ENCODE data around the gene ATP6V1E1. TPM values are rescaled to one million over a fixed set of nuclear protein-coding genes. Genes with fewer than 3 reads are reported as not detected.
"Not testable (repeated sequence)": the region's sequence is repeated elsewhere in the genome, so short reads cannot be mapped to it uniquely, and the experiment has no call there.

The ATP6V1E1 gene
- total RNA-seq, 2 experiments from 2014 or later: 74.5 to 75.5 TPM

- CTCF ChIA-PET: no interaction called here
- peak; percentile 10 for DNase-seq
- no peaks in the 10 kb centered on the region for H3K36me3 Mint-ChIP-seq (ENCODE audit: low read depth)
- H3K9me3 Mint-ChIP-seq: no peaks in the 10 kb centered on the region
- intact Hi-C loops (cut with micrococcal nuclease): no loop called here
- no peak overlapping the region for H3K27ac Mint-ChIP-seq
- H3K4me3 Mint-ChIP-seq: no peak overlapping the region
- H3K27me3 Mint-ChIP-seq (ENCODE audit: low read depth): peaks cover 3% of the 10 kb centered on the region
- no peaks in the 10 kb centered on the region for H3K4me1 Mint-ChIP-seq (ENCODE audit: low read depth)
Observed at GRCh38 chr22:17576470-17576869, 52.1 kb downstream of the ATP6V1E1 start.

GRCh38 chr22:17575681-17576080 is 52.9 kb downstream of the ATP6V1E1 start:
- CTCF ChIA-PET: interaction anchor here (0.6 kb wide), 1 partner anchor 161 kb away, joined by 3 read pairs; no protein-coding TSS in a partner anchor
- H3K9me3 Mint-ChIP-seq: no peaks in the 10 kb centered on the region
- H3K4me1 Mint-ChIP-seq (ENCODE audit: low read depth): no peaks in the 10 kb centered on the region
- H3K4me3 Mint-ChIP-seq: no peak overlapping the region
- no peaks in the 10 kb centered on the region for H3K36me3 Mint-ChIP-seq (ENCODE audit: low read depth)
- DNase-seq: no peak
- H3K27ac Mint-ChIP-seq: no peak overlapping the region
- intact Hi-C loops (cut with micrococcal nuclease): no loop called here
- peaks cover 6% of the 10 kb centered on the region for H3K27me3 Mint-ChIP-seq (ENCODE audit: low read depth)

- Mint-ChIP-seq H3K27ac (no peak overlapping the region), H3K9me3 (no peaks in the 10 kb centered on the region), H3K4me1 (ENCODE audit: low read depth) (no peaks in the 10 kb centered on the region), H3K4me3 (no peak overlapping the region), H3K27me3 (ENCODE audit: low read depth) (peaks cover 6% of the 10 kb centered on the region), H3K36me3 (ENCODE audit: low read depth) (no peaks in the 10 kb centered on the region)
- CTCF ChIA-PET: no interaction called here
- no peak for DNase-seq
- intact Hi-C loops (cut with micrococcal nuclease): no loop called here
Observed at GRCh38 chr22:17575151-17575550, 53.4 kb downstream of the ATP6V1E1 start.

GRCh38 chr22:17570851-17571631 is 57.5 kb downstream of the ATP6V1E1 start:
- Mint-ChIP-seq H3K27me3 (ENCODE audit: low read depth) (peaks cover 6% of the 10 kb centered on the region), H3K27ac (no peak overlapping the region), H3K4me1 (ENCODE audit: low read depth) (no peaks in the 10 kb centered on the region), H3K4me3 (no peak overlapping the region), H3K9me3 (no peaks in the 10 kb centered on the region), H3K36me3 (ENCODE audit: low read depth) (no peaks in the 10 kb centered on the region)
- no peak for DNase-seq
- intact Hi-C loops (cut with micrococcal nuclease): no loop called here
- CTCF ChIA-PET: interaction anchor here (1.0 kb wide), 1 partner anchor 495 kb away, joined by 3 read pairs; no protein-coding TSS in a partner anchor

GRCh38 chr22:17569971-17570511 is 58.5 kb downstream of the ATP6V1E1 start:
- intact Hi-C loops (cut with micrococcal nuclease): no loop called here
- Mint-ChIP-seq H3K36me3 (ENCODE audit: low read depth) (no peaks in the 10 kb centered on the region), H3K4me1 (ENCODE audit: low read depth) (no peaks in the 10 kb centered on the region), H3K27me3 (ENCODE audit: low read depth) (peaks cover 8% of the 10 kb centered on the region), H3K27ac (no peak overlapping the region), H3K9me3 (no peaks in the 10 kb centered on the region), H3K4me3 (no peak overlapping the region)
- CTCF ChIA-PET: no interaction called here
- DNase-seq: no peak

GRCh38 chr22:17566776-17567175 is 61.8 kb downstream of the ATP6V1E1 start:
- H3K9me3 Mint-ChIP-seq: no peaks in the 10 kb centered on the region
- no peaks in the 10 kb centered on the region for H3K36me3 Mint-ChIP-seq (ENCODE audit: low read depth)
- CTCF ChIA-PET: interaction anchor here (0.9 kb wide), 1 partner anchor 8 kb away, joined by 3 read pairs; no protein-coding TSS in a partner anchor
- H3K27ac Mint-ChIP-seq: no peak overlapping the region
- no peak for DNase-seq
- H3K4me1 Mint-ChIP-seq (ENCODE audit: low read depth): no peaks in the 10 kb centered on the region
- intact Hi-C loops (cut with micrococcal nuclease): no loop called here
- H3K27me3 Mint-ChIP-seq (ENCODE audit: low read depth): peaks cover 8% of the 10 kb centered on the region
- H3K4me3 Mint-ChIP-seq: no peak overlapping the region

GRCh38 chr22:17566016-17566687 is 62.4 kb downstream of the ATP6V1E1 start:
- H3K9me3 Mint-ChIP-seq; H3K27me3 Mint-ChIP-seq (ENCODE audit: low read depth); H3K4me1 Mint-ChIP-seq (ENCODE audit: low read depth); intact Hi-C loops (cut with micrococcal nuclease); H3K4me3 Mint-ChIP-seq; H3K27ac Mint-ChIP-seq; H3K36me3 Mint-ChIP-seq (ENCODE audit: low read depth); DNase-seq: not testable (repeated sequence)
- CTCF ChIA-PET: interaction anchor here (0.9 kb wide), 1 partner anchor 8 kb away, joined by 3 read pairs; no protein-coding TSS in a partner anchor

GRCh38 chr22:17563936-17564391 is 64.6 kb downstream of the ATP6V1E1 start:
- no peak for DNase-seq
- Mint-ChIP-seq H3K9me3 (no peaks in the 10 kb centered on the region), H3K27ac (no peak overlapping the region), H3K4me3 (no peak overlapping the region), H3K27me3 (ENCODE audit: low read depth) (peaks cover 3% of the 10 kb centered on the region), H3K4me1 (ENCODE audit: low read depth) (no peaks in the 10 kb centered on the region), H3K36me3 (ENCODE audit: low read depth) (no peaks in the 10 kb centered on the region)
- intact Hi-C loops (cut with micrococcal nuclease): no loop called here
- CTCF ChIA-PET: no interaction called here

- Mint-ChIP-seq H3K36me3 (ENCODE audit: low read depth) (no peaks in the 10 kb centered on the region), H3K4me3 (no peak within 1 kb of the TSS), H3K27me3 (ENCODE audit: low read depth) (peaks cover 3% of the 10 kb centered on the region), H3K27ac (no peak within 1 kb of the TSS), H3K9me3 (no peaks in the 10 kb centered on the region), H3K4me1 (ENCODE audit: low read depth) (no peaks in the 10 kb centered on the region)
- CTCF ChIA-PET: no interaction called here
- no peak for DNase-seq
- intact Hi-C loops (cut with micrococcal nuclease): no loop called here
Observed at GRCh38 chr22:17562906-17563870, 65.4 kb downstream of the ATP6V1E1 start, which contains the start of gene SLC25A18. TSS of gene SLC25A18 (plus strand) at chr22:17563498. CDS start at chr22:17579945, 16,447 bp downstream.

- H3K4me3 Mint-ChIP-seq: no peak overlapping the region
- H3K36me3 Mint-ChIP-seq (ENCODE audit: low read depth): no peaks in the 10 kb centered on the region
- DNase-seq: no peak
- H3K4me1 Mint-ChIP-seq (ENCODE audit: low read depth): no peaks in the 10 kb centered on the region
- CTCF ChIA-PET: interaction anchor here (0.9 kb wide), 1 partner anchor 15 kb away, joined by 3 read pairs; no protein-coding TSS in a partner anchor
- no peaks in the 10 kb centered on the region for H3K9me3 Mint-ChIP-seq
- no peaks in the 10 kb centered on the region for H3K27me3 Mint-ChIP-seq (ENCODE audit: low read depth)
- no peak overlapping the region for H3K27ac Mint-ChIP-seq
- intact Hi-C loops (cut with micrococcal nuclease): loop anchor here (2.0 to 10.0 kb wide), 2 partner anchors 226 to 272 kb away; no protein-coding TSS in a partner anchor
Observed at GRCh38 chr22:17559188-17559587, 69.4 kb downstream of the ATP6V1E1 start.

GRCh38 chr22:17554814-17555213 is 73.7 kb downstream of the ATP6V1E1 start:
- CTCF ChIA-PET: interaction anchor here (1.1 kb wide), 1 partner anchor 22 kb away, joined by 4 read pairs; no protein-coding TSS in a partner anchor
- intact Hi-C loops (cut with micrococcal nuclease): loop anchor here (10.0 kb wide), 1 partner anchor 230 kb away; no protein-coding TSS in a partner anchor
- Mint-ChIP-seq H3K27me3 (ENCODE audit: low read depth) (no peaks in the 10 kb centered on the region), H3K36me3 (ENCODE audit: low read depth) (no peaks in the 10 kb centered on the region), H3K4me1 (ENCODE audit: low read depth) (no peaks in the 10 kb centered on the region), H3K9me3 (no peaks in the 10 kb centered on the region), H3K4me3 (no peak overlapping the region), H3K27ac (no peak overlapping the region)
- no peak for DNase-seq
